ENCODE measurements around the gene FKBP2. TPM values are rescaled to one million over a fixed set of nuclear protein-coding genes. Genes with fewer than 3 reads are reported as not detected.
A peak's percentile ranks its signal among the peaks of the same experiment; 100 is the strongest.

Gene FKBP2
- total RNA-seq, 1 donor from 2014 or later: 30.6 TPM

GRCh38 chr11:64224891-64225607 is 15.8 kb upstream of the FKBP2 start:
- Mint-ChIP-seq H3K27me3 (no peaks in the 10 kb centered on the region), H3K27ac (peak overlapping the region; percentile 86), H3K4me1 (peaks cover 26% of the 10 kb centered on the region), H3K4me3 (peak overlapping the region; percentile 91), H3K36me3 (ENCODE audit: low read depth) (peaks cover 24% of the 10 kb centered on the region), H3K9me3 (no peaks in the 10 kb centered on the region)
- no peak for DNase-seq
- intact Hi-C loops (cut with micrococcal nuclease): no loop called here

GRCh38 chr11:64225608-64226506 is 15.0 kb upstream of the FKBP2 start, which contains the start of the genes NUDT22 and TRPT1:
Gene NUDT22 (plus strand): TSS chr11:64226274. CDS start chr11:64226653, 379 bp downstream.
Gene TRPT1 (minus strand): TSS chr11:64226186. CDS start chr11:64225860, 326 bp downstream.
- H3K36me3 Mint-ChIP-seq (ENCODE audit: low read depth): peaks cover 19% of the 10 kb centered on the region
- no peaks in the 10 kb centered on the region for H3K27me3 Mint-ChIP-seq
- peak within 1 kb of the TSS; percentile 86 for H3K27ac Mint-ChIP-seq
- intact Hi-C loops (cut with micrococcal nuclease): loop anchor here (1.0 to 2.0 kb wide), 4 partner anchors 15 to 79 kb away; partner anchors contain the start of genes ESRRA, FKBP2 and STIP1
- peak within 1 kb of the TSS; percentile 91 for H3K4me3 Mint-ChIP-seq
- no peaks in the 10 kb centered on the region for H3K9me3 Mint-ChIP-seq
- peaks cover 27% of the 10 kb centered on the region for H3K4me1 Mint-ChIP-seq
- DNase-seq: peak; percentile 99

- H3K27ac Mint-ChIP-seq: peak overlapping the region; percentile 81
- H3K4me1 Mint-ChIP-seq: peaks cover 29% of the 10 kb centered on the region
- H3K9me3 Mint-ChIP-seq: no peaks in the 10 kb centered on the region
- DNase-seq: peak; percentile 90
- no peaks in the 10 kb centered on the region for H3K27me3 Mint-ChIP-seq
- intact Hi-C loops (cut with micrococcal nuclease): loop anchor here (1.0 to 2.0 kb wide), 4 partner anchors 15 to 78 kb away; partner anchors contain the start of genes ESRRA, FKBP2 and STIP1
- peak overlapping the region; percentile 91 for H3K4me3 Mint-ChIP-seq
- peaks cover 15% of the 10 kb centered on the region for H3K36me3 Mint-ChIP-seq (ENCODE audit: low read depth)
These were observed 14.3 kb upstream of the FKBP2 start for GRCh38 chr11:64226507-64227051.

GRCh38 chr11:64227405-64227956 is 13.4 kb upstream of the FKBP2 start:
- no peak for DNase-seq
- Mint-ChIP-seq H3K27me3 (no peaks in the 10 kb centered on the region), H3K4me1 (peaks cover 34% of the 10 kb centered on the region), H3K9me3 (no peaks in the 10 kb centered on the region), H3K4me3 (peak overlapping the region; percentile 91), H3K27ac (peak overlapping the region; percentile 81), H3K36me3 (ENCODE audit: low read depth) (peaks cover 13% of the 10 kb centered on the region)
- intact Hi-C loops (cut with micrococcal nuclease): loop anchor here (2.0 kb wide), 1 partner anchor 77 kb away; the partner anchor contains the start of gene ESRRA

- Mint-ChIP-seq H3K4me1 (peaks cover 39% of the 10 kb centered on the region), H3K36me3 (ENCODE audit: low read depth) (peaks cover 6% of the 10 kb centered on the region), H3K27me3 (no peaks in the 10 kb centered on the region), H3K4me3 (peak overlapping the region; percentile 92), H3K27ac (peak overlapping the region; percentile 34), H3K9me3 (no peaks in the 10 kb centered on the region)
- intact Hi-C loops (cut with micrococcal nuclease): no loop called here
- no peak for DNase-seq
These were observed 11.7 kb upstream of the FKBP2 start for GRCh38 chr11:64229090-64229743.

GRCh38 chr11:64229744-64230170 is 11.1 kb upstream of the FKBP2 start:
- DNase-seq: no peak
- peaks cover 4% of the 10 kb centered on the region for H3K36me3 Mint-ChIP-seq (ENCODE audit: low read depth)
- H3K4me1 Mint-ChIP-seq: peaks cover 38% of the 10 kb centered on the region
- peak overlapping the region; percentile 89 for H3K27ac Mint-ChIP-seq
- intact Hi-C loops (cut with micrococcal nuclease): loop anchor here (1.0 kb wide), 1 partner anchor 12 kb away; the partner anchor contains the start of gene FKBP2
- no peaks in the 10 kb centered on the region for H3K9me3 Mint-ChIP-seq
- H3K4me3 Mint-ChIP-seq: peak overlapping the region; percentile 92
- no peaks in the 10 kb centered on the region for H3K27me3 Mint-ChIP-seq

- intact Hi-C loops (cut with micrococcal nuclease): loop anchor here (1.0 kb wide), 1 partner anchor 11 kb away; the partner anchor contains the start of gene FKBP2
- no peaks in the 10 kb centered on the region for H3K27me3 Mint-ChIP-seq
- peak; percentile 98 for DNase-seq
- H3K27ac Mint-ChIP-seq: peak within 1 kb of the TSS; percentile 89
- no peaks in the 10 kb centered on the region for H3K9me3 Mint-ChIP-seq
- H3K4me1 Mint-ChIP-seq: peaks cover 33% of the 10 kb centered on the region
- H3K4me3 Mint-ChIP-seq: peak within 1 kb of the TSS; percentile 92
- peaks cover 1% of the 10 kb centered on the region for H3K36me3 Mint-ChIP-seq (ENCODE audit: low read depth)
These were observed 10.5 kb upstream of the FKBP2 start, which contains the start of gene DNAJC4 for GRCh38 chr11:64230171-64230984. Gene DNAJC4 (plus strand): TSS chr11:64230548. CDS start chr11:64230855, 307 bp downstream.

- Mint-ChIP-seq H3K27me3 (no peaks in the 10 kb centered on the region), H3K27ac (peak overlapping the region; percentile 53), H3K9me3 (no peaks in the 10 kb centered on the region), H3K4me1 (peaks cover 36% of the 10 kb centered on the region), H3K4me3 (peak overlapping the region; percentile 92), H3K36me3 (ENCODE audit: low read depth) (peaks cover 1% of the 10 kb centered on the region)
- no peak for DNase-seq
- intact Hi-C loops (cut with micrococcal nuclease): loop anchor here (1.0 kb wide), 1 partner anchor 10 kb away; the partner anchor contains the start of gene FKBP2
These were observed 9.9 kb upstream of the FKBP2 start for GRCh38 chr11:64230985-64231365.

GRCh38 chr11:64231546-64231945 is 9.3 kb upstream of the FKBP2 start:
- DNase-seq: no peak
- H3K9me3 Mint-ChIP-seq: no peaks in the 10 kb centered on the region
- peak overlapping the region; percentile 48 for H3K27ac Mint-ChIP-seq
- H3K4me1 Mint-ChIP-seq: peaks cover 36% of the 10 kb centered on the region
- intact Hi-C loops (cut with micrococcal nuclease): no loop called here
- H3K27me3 Mint-ChIP-seq: no peaks in the 10 kb centered on the region
- peaks cover 1% of the 10 kb centered on the region for H3K36me3 Mint-ChIP-seq (ENCODE audit: low read depth)
- peak overlapping the region; percentile 92 for H3K4me3 Mint-ChIP-seq

- Mint-ChIP-seq H3K27me3 (no peaks in the 10 kb centered on the region), H3K4me1 (peaks cover 37% of the 10 kb centered on the region), H3K9me3 (no peaks in the 10 kb centered on the region), H3K36me3 (ENCODE audit: low read depth) (peaks cover 7% of the 10 kb centered on the region), H3K27ac (no peak overlapping the region), H3K4me3 (peak overlapping the region; percentile 92)
- intact Hi-C loops (cut with micrococcal nuclease): no loop called here
- no peak for DNase-seq
These were observed 8.5 kb upstream of the FKBP2 start for GRCh38 chr11:64232182-64232966.

GRCh38 chr11:64232967-64233315 is 8.0 kb upstream of the FKBP2 start:
- Mint-ChIP-seq H3K9me3 (no peaks in the 10 kb centered on the region), H3K36me3 (ENCODE audit: low read depth) (peaks cover 9% of the 10 kb centered on the region), H3K4me1 (peaks cover 39% of the 10 kb centered on the region), H3K4me3 (peak overlapping the region; percentile 67), H3K27ac (peak overlapping the region; percentile 37), H3K27me3 (no peaks in the 10 kb centered on the region)
- no peak for DNase-seq
- intact Hi-C loops (cut with micrococcal nuclease): no loop called here
